PC-9 (cell line): Measurements from ENCODE around the gene TP53. TPM values are rescaled to one million over a fixed set of nuclear protein-coding genes. Genes with fewer than 3 reads are reported as not detected.

Source experiments
- BruUV-seq: library from RNA; stranded (reverse); fragments of 400-500 nt; replicated peaks from 2 replicates; lab custom pipeline; 2021; lab: Mats Ljungman, UMichigan
- CTCF ChIA-PET: fragments of 300-600 bp; sonication (Branson Sonifier 250); formaldehyde crosslinking; loops from one replicate; lab custom pipeline; 2022; ENCODE audit warnings: antibody characterized with exemption; lab: Charles Lee
- POLR2A ChIA-PET: fragments of 300-600 bp; sonication (Branson Sonifier 250); formaldehyde crosslinking; loops from one replicate; lab custom pipeline; 2022; ENCODE audit warnings: antibody characterized with exemption; ENCODE audit not compliant: unreplicated experiment; lab: Charles Lee
- DNase-seq, 2 experiments: peaks; one replicate each; pipeline versions ENCODE4 v3.0.0 to v3.0.0-alpha.2; 2015 to 2022; ENCODE audit warnings: mixed read lengths in 1 of 2
- H2AFZ ChIP-seq: fragments of 200-600 bp; sonication (generic); 2 replicates; pipeline ENCODE4 v1.8.1; 2017; ENCODE audit warnings: antibody characterized with exemption
- H3F3A ChIP-seq: fragments of 200-600 bp; sonication (generic); 2 replicates; pipeline ENCODE4 v1.8.1; 2017; ENCODE audit warnings: antibody characterized with exemption, mild to moderate bottlenecking, low read depth; ENCODE audit not compliant: insufficient read depth
- H3K27ac ChIP-seq: fragments of 200-600 bp; sonication (generic); 2 replicates; pipeline ENCODE4 v1.6.1; 2016; ENCODE audit warnings: mixed run types
- H3K27me3 ChIP-seq: fragments of 200-600 bp; sonication (generic); 2 replicates; pipeline ENCODE4 v1.6.1; 2016; ENCODE audit warnings: low read depth, mixed run types; ENCODE audit not compliant: insufficient read depth
- H3K36me3 ChIP-seq: fragments of 200-600 bp; sonication (generic); 2 replicates; pipeline ENCODE4 v1.6.1; 2016; ENCODE audit warnings: low read depth, mixed run types
- H3K4me1 ChIP-seq: fragments of 200-600 bp; sonication (generic); replicated peaks from 2 replicates; pipeline ENCODE4 v1.6.1; 2016; ENCODE audit warnings: mixed run types; ENCODE audit not compliant: insufficient read depth
- H3K4me2 ChIP-seq: fragments of 200-600 bp; sonication (generic); 2 replicates; pipeline ENCODE4 v1.6.1; 2017; ENCODE audit warnings: mixed run types
- H3K4me3 ChIP-seq: fragments of 200-600 bp; sonication (generic); 2 replicates; pipeline ENCODE4 v1.6.1; 2016; ENCODE audit warnings: mixed run types
- H3K79me2 ChIP-seq: fragments of 200-600 bp; sonication (generic); 2 replicates; pipeline ENCODE4 v1.6.1; 2017; ENCODE audit warnings: low read depth, mixed run types
- H3K9me2 ChIP-seq: fragments of 200-600 bp; sonication (generic); 2 replicates; pipeline ENCODE4 v1.8.1; 2017; ENCODE audit warnings: mild to moderate bottlenecking; ENCODE audit not compliant: insufficient read depth
- H3K9me3 ChIP-seq: fragments of 200-600 bp; sonication (generic); 2 replicates; pipeline ENCODE4 v1.8.1; 2016; ENCODE audit warnings: low read depth; ENCODE audit not compliant: insufficient read depth
- H4K20me1 ChIP-seq: fragments of 200-600 bp; sonication (generic); 2 replicates; pipeline ENCODE4 v1.8.1; 2017; ENCODE audit not compliant: insufficient read depth
- CTCF ChIP-seq: fragments of 200-600 bp; sonication (generic); conservative IDR thresholded peaks from 2 replicates; pipeline ENCODE4 v1.6.1; 2017; ENCODE audit warnings: mixed run types, antibody characterized with exemption, mild to moderate bottlenecking, moderate library complexity
- EZH2 ChIP-seq: fragments of 200-600 bp; sonication (generic); IDR thresholded peaks from 2 replicates; pipeline ENCODE4 v1.8.0; 2017; ENCODE audit warnings: antibody characterized with exemption, low read depth
- intact Hi-C: fragments of 100-400 bp; cut with micrococcal nuclease; formaldehyde crosslinking; loops from one replicate; pipeline ENCODE4 v1.10.0; 2022; ENCODE audit not compliant: unreplicated experiment
- total RNA-seq: library from RNA; stranded (reverse); gene quantifications from 2 replicates; pipeline ENCODE4 v1.2.3, GENCODE V29; 2021

Gene TP53
- total RNA-seq, 1 experiment from 2014 or later: 340 TPM

- no peaks in the 10 kb centered on the region for H3K27me3 ChIP-seq
- POLR2A ChIA-PET: interaction anchor here (0.7 kb wide), 1 partner anchor 281 kb away, joined by 6 read pairs; no protein-coding TSS in a partner anchor
- BruUV-seq: no TSS peak
- H3K4me2 ChIP-seq: no peak overlapping the region
- no peaks in the 10 kb centered on the region for H3K4me1 ChIP-seq
- H4K20me1 ChIP-seq: no peaks in the 10 kb centered on the region
- no peaks in the 10 kb centered on the region for H3K36me3 ChIP-seq
- H3K9me2 ChIP-seq: no peaks in the 10 kb centered on the region
- intact Hi-C loops: no loop called here
- no peak overlapping the region for H3K27ac ChIP-seq
- TF ChIP-seq EZH2: no peak
- no peak for TF ChIP-seq CTCF
- H3F3A ChIP-seq: no peaks in the 10 kb centered on the region
- H3K9me3 ChIP-seq: no peaks in the 10 kb centered on the region
- no peaks in the 10 kb centered on the region for H3K79me2 ChIP-seq
- no peak overlapping the region for H3K4me3 ChIP-seq
- H2AFZ ChIP-seq: no peak overlapping the region
- CTCF ChIA-PET: interaction anchor here (0.6 kb wide), 1 partner anchor 354 kb away, joined by 6 read pairs; no protein-coding TSS in a partner anchor
- DNase-seq: no peak
These were observed 16.5 kb upstream of the TP53 start for GRCh38 chr17:7703584-7704479.

GRCh38 chr17:7702776-7703175 is 15.5 kb upstream of the TP53 start:
- Histone ChIP-seq H3K79me2 (no peaks in the 10 kb centered on the region), H3K4me1 (no peaks in the 10 kb centered on the region), H3K4me3 (no peak overlapping the region), H3K27me3 (no peaks in the 10 kb centered on the region), H2AFZ (no peak overlapping the region), H4K20me1 (no peaks in the 10 kb centered on the region), H3K27ac (no peak overlapping the region), H3K4me2 (no peak overlapping the region), H3F3A (no peaks in the 10 kb centered on the region), H3K36me3 (no peaks in the 10 kb centered on the region), H3K9me3 (no peaks in the 10 kb centered on the region), H3K9me2 (no peaks in the 10 kb centered on the region)
- BruUV-seq: no TSS peak
- ChIA-PET CTCF (interaction anchor here (0.6 kb wide), 1 partner anchor 355 kb away, joined by 6 read pairs; no protein-coding TSS in a partner anchor), POLR2A (no interaction called here)
- intact Hi-C loops: no loop called here
- no peak for DNase-seq
- TF ChIP-seq EZH2 (no peak), CTCF (no peak)

- Histone ChIP-seq H3F3A (no peaks in the 10 kb centered on the region), H3K9me2 (no peaks in the 10 kb centered on the region), H4K20me1 (no peaks in the 10 kb centered on the region), H3K79me2 (no peaks in the 10 kb centered on the region), H3K27ac (no peak overlapping the region), H3K4me2 (no peak overlapping the region), H3K9me3 (no peaks in the 10 kb centered on the region), H3K27me3 (no peaks in the 10 kb centered on the region), H3K4me3 (no peak overlapping the region), H3K4me1 (no peaks in the 10 kb centered on the region), H3K36me3 (no peaks in the 10 kb centered on the region), H2AFZ (no peak overlapping the region)
- POLR2A ChIA-PET: interaction anchor here (0.5 kb wide), 1 partner anchor 383 kb away, joined by 3 read pairs; no protein-coding TSS in a partner anchor
- no peak for DNase-seq
- BruUV-seq: no TSS peak
- CTCF ChIA-PET: no interaction called here
- TF ChIP-seq EZH2 (no peak), CTCF (no peak)
- intact Hi-C loops: no loop called here
These were observed 14.4 kb upstream of the TP53 start for GRCh38 chr17:7701681-7702080.
